NCI-H524 treated with DMSO at 0.1 percent for 48 hours (cell line): ENCODE data around the gene FAM83E.
"Not testable (repeated sequence)": the region's sequence is repeated elsewhere in the genome, so short reads cannot be mapped to it uniquely, and the experiment has no call there.

Experiments used
- DNase-seq: peaks from one replicate; lab custom pipeline; 2025; lab: John Stamatoyannopoulos, UW

FAM83E gene

GRCh38 chr19:48614436-48615230 lies at the start of gene FAM83E:
Gene FAM83E (minus strand): TSS chr19:48615076. CDS start chr19:48613372, 1,704 bp downstream.
- no peak for DNase-seq

- DNase-seq = no peak
Measured at GRCh38 chr19:48664476-48664875, 49.6 kb upstream of the FAM83E start.

- no peak for DNase-seq
Measured at GRCh38 chr19:48663667-48664066, 48.8 kb upstream of the FAM83E start.

GRCh38 chr19:48661711-48662090 lies 46.8 kb upstream of the FAM83E start:
- no peak for DNase-seq

GRCh38 chr19:48660852-48661710 lies 46.2 kb upstream of the FAM83E start:
- DNase-seq = no peak

GRCh38 chr19:48659768-48660167 lies 44.9 kb upstream of the FAM83E start:
- DNase-seq = no peak

GRCh38 chr19:48658483-48658882 lies 43.6 kb upstream of the FAM83E start:
- DNase-seq = no peak

- not testable (repeated sequence) for DNase-seq
Measured at GRCh38 chr19:48657828-48658227, 43.0 kb upstream of the FAM83E start.

GRCh38 chr19:48656840-48657474 lies 42.1 kb upstream of the FAM83E start:
- DNase-seq = no peak

- DNase-seq = peak; percentile 98
Measured at GRCh38 chr19:48654299-48655059, 39.6 kb upstream of the FAM83E start.

- DNase-seq = no peak
Measured at GRCh38 chr19:48651683-48652048, 36.8 kb upstream of the FAM83E start.

GRCh38 chr19:48650974-48651682 lies 36.3 kb upstream of the FAM83E start:
- no peak for DNase-seq

- DNase-seq = no peak
Measured at GRCh38 chr19:48648134-48648533, 33.3 kb upstream of the FAM83E start.

- no peak for DNase-seq
Measured at GRCh38 chr19:48646722-48647216, 31.9 kb upstream of the FAM83E start.

GRCh38 chr19:48646001-48646721 lies 31.3 kb upstream of the FAM83E start, which contains the start of gene CA11:
Gene CA11 (minus strand): TSS chr19:48646187. CDS start chr19:48645632, 555 bp downstream.
- peak; percentile 82 for DNase-seq

GRCh38 chr19:48645620-48646000 lies 30.7 kb upstream of the FAM83E start:
- no peak for DNase-seq

GRCh38 chr19:48644839-48645619 lies 30.2 kb upstream of the FAM83E start:
- DNase-seq = peak; percentile 31

GRCh38 chr19:48644355-48644754 lies 29.5 kb upstream of the FAM83E start:
- no peak for DNase-seq

- no peak for DNase-seq
Measured at GRCh38 chr19:48642862-48643261, 28.0 kb upstream of the FAM83E start.
